Dermis lymphatic vessel endothelial cell (primary cell): ENCODE results near the gene TNIP1. TPM values are rescaled to one million over a fixed set of nuclear protein-coding genes. Genes with fewer than 3 reads are reported as not detected.

Source experiments
- total RNA-seq: library from RNA; depleted of rRNA; stranded (reverse); fragments of >200 nt; gene quantifications from 2 replicates; pipeline ENCODE4 v1.2.1, GENCODE V29; 2014

Gene TNIP1, protein sequence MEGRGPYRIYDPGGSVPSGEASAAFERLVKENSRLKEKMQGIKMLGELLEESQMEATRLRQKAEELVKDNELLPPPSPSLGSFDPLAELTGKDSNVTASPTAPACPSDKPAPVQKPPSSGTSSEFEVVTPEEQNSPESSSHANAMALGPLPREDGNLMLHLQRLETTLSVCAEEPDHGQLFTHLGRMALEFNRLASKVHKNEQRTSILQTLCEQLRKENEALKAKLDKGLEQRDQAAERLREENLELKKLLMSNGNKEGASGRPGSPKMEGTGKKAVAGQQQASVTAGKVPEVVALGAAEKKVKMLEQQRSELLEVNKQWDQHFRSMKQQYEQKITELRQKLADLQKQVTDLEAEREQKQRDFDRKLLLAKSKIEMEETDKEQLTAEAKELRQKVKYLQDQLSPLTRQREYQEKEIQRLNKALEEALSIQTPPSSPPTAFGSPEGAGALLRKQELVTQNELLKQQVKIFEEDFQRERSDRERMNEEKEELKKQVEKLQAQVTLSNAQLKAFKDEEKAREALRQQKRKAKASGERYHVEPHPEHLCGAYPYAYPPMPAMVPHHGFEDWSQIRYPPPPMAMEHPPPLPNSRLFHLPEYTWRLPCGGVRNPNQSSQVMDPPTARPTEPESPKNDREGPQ
- total RNA-seq: 77.8 and 85.3 TPM in 2 replicates

DNA sequence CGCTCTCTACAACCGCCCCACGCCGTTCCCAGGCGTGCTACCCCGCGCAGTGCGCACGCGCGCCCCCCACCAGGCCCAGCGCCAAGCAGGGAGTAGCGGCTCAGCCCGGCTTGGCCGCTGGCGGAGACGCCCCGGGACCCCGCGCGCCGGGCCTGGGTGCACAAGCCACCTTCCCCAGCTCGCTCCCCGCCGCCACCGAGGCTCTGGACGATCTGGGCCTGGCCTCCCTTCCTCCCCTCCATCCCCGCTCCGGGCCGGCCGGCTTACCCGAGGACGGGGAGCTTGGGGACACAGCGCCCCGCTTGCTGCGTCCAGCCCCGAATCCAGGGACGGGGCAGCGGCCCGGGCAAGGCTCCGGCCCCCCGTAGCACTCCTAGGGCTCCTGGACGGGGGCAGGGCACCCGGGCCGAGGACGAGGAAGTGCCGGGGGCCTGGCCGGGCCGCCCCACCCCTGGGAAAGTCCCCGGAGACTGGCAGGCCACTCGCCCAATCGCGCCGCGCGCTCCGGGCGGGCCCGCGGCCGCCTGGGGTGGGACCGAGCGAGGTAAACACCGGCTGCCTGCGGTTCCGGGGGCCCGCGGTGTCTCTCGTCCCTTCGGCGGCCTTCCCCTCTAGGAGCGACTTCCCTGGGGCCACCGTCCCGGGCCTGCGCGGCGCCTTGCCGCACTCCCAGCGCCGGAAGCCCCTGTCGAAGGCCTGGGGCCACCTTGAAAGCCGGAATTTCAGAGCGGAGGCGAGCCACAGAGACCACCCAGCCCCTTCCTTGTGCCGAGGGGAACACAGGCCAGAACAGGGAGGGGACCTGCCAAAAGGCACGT lies at the start of gene TNIP1:
TNIP1 (minus strand) TSS at position 422 of the 818 bp plus-strand sequence. CDS start 15,939 bp downstream, outside the sequence.

DNA sequence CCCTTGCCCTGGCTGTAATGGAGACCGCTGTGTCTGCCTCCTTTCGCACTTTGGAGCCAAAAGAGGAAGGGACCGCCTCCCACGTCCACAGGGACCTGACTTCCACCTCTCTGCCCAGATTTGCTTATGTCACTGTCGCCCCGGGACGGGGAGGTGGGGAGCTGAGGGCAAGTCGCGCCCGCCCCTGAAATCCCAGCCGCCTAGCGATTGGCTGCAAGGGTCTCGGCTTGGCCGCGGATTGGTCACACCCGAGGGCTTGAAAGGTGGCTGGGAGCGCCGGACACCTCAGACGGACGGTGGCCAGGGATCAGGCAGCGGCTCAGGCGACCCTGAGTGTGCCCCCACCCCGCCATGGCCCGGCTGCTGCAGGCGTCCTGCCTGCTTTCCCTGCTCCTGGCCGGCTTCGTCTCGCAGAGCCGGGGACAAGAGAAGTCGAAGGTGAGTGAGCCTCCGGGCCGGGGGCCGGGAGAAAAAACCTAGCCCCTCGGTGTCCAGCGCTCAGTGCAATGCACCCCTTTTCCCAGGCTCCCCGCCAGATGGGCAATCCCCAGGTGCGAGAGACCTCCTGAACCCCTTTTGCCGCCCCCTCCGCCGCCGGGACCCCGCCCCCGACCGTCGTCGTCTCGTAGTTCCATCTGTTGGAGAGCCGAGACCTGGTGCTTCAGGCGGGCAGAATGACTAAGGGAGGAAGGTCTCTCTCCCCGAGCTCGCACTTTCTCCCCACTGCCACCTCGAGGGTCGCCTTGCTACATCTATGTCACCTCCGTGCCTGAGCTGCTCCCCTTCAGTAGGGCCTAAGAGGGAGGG lies 60.3 kb downstream of the TNIP1 start, which contains the start of gene GPX3:
GPX3 (plus strand) TSS at position 288 of the 807 bp plus-strand sequence; CDS start at position 352, 64 bp downstream.

Other genes with a start within 250 kb of the TNIP1 start
- not detected in 2 replicates for gene IRGM, start 234.5 kb downstream of the TNIP1 start, total RNA-seq
- gene ZNF300, start 176.1 kb downstream of the TNIP1 start, total RNA-seq: 5.4 and 8.3 TPM in 2 replicates
- 3.4 and 5.2 TPM in 2 replicates for gene GPX3, start 60.4 kb downstream of the TNIP1 start, total RNA-seq
- gene ANXA6, start 76.7 kb upstream of the TNIP1 start, total RNA-seq: 7.1 and 15.8 TPM in 2 replicates
- 0.54 and 1.5 TPM in 2 replicates for gene CCDC69, start 143.1 kb upstream of the TNIP1 start, total RNA-seq
- gene GM2A, start 172.2 kb upstream of the TNIP1 start, total RNA-seq: 11.4 and 15.3 TPM in 2 replicates
- gene SLC36A3, start 222.7 kb upstream of the TNIP1 start, total RNA-seq: not detected in 2 replicates